ENCODE measurements around the gene TRAF7. TPM values are rescaled to one million over a fixed set of nuclear protein-coding genes. Genes with fewer than 3 reads are reported as not detected.
A peak's percentile ranks its signal among the peaks of the same experiment; 100 is the strongest.

Gene TRAF7
- total and polyA plus RNA-seq, 2 of the 8 experiments (the other 6 are each of a cell fraction or from before 2014, with no cell fraction given): 96.8 to 148 TPM

- TF ChIP-seq TBP (IDR thresholded peaks at IDR 0.05; ENCODE audit: low read depth, low read length) (peak; percentile 89), KDM4A (IDR thresholded peaks at IDR 0.05; ENCODE audit: low read depth, low read length, severe bottlenecking) (peak; percentile 63), RFX5 (IDR thresholded peaks at IDR 0.05; ENCODE audit: borderline replicate concordance, low read depth, low read length) (no peak), NANOG (IDR thresholded peaks at IDR 0.05; ENCODE audit: insufficient read depth, low read depth, low read length, poor library complexity, severe bottlenecking) (no peak), CBX8 (IDR thresholded peaks at IDR 0.05; ENCODE audit: borderline replicate concordance, low read depth, low read length) (no peak), RNF2 (IDR thresholded peaks at IDR 0.05; ENCODE audit: borderline replicate concordance, low read depth, low read length, missing control alignments, poor library complexity, severe bottlenecking) (no peak), CTCF (IDR thresholded peaks at IDR 0.05; ENCODE audit: control extremely low read depth in 1 of 3, insufficient read depth in 1 of 3, low read depth in 1 of 3, low read length in 3 of 3) (peak in 1 of 3 experiments; percentile 14; a peak in 1 of 4 replicates), BCL11A (IDR thresholded peaks at IDR 0.05; ENCODE audit: low read depth in 2 of 2, low read length in 2 of 2) (no peak), HDAC6 (IDR thresholded peaks at IDR 0.05; ENCODE audit: low read depth, low read length) (no peak), SIN3A (conservative IDR thresholded peaks at IDR 0.05 in 1 of 2, IDR thresholded peaks at IDR 0.05 in 1 of 2; ENCODE audit: low read depth in 1 of 2, low read length in 2 of 2) (peak; percentile 77 to 88; a peak in 1 of 4 replicates), YY1 (IDR thresholded peaks at IDR 0.05; ENCODE audit: low read depth, low read length) (peak; percentile 84), NRF1 (IDR thresholded peaks at IDR 0.05; ENCODE audit: low read depth, low read length) (no peak), USF2 (IDR thresholded peaks at IDR 0.05; ENCODE audit: low read length) (no peak), CREB1 (IDR thresholded peaks at IDR 0.05) (peak; percentile 97), SP2 (IDR thresholded peaks at IDR 0.05; ENCODE audit: low read length) (no peak), RAD21 (IDR thresholded peaks at IDR 0.05 in 1 of 2, conservative IDR thresholded peaks at IDR 0.05 in 1 of 2; ENCODE audit: low read depth in 2 of 2, low read length in 2 of 2) (no peak), ASH2L (IDR thresholded peaks at IDR 0.05; ENCODE audit: low read length) (no peak), CTBP2 (IDR thresholded peaks at IDR 0.05; ENCODE audit: borderline replicate concordance, insufficient read depth, insufficient read length, low read length) (no peak), SIX5 (IDR thresholded peaks at IDR 0.05; ENCODE audit: low read depth, low read length) (no peak), FOSL1 (IDR thresholded peaks at IDR 0.05; ENCODE audit: insufficient read depth, low read depth, low read length) (no peak)
These were observed 67.8 kb downstream of the TRAF7 start, which contains the start of gene E4F1 (continued) for GRCh38 chr16:2223221-2223941.
